ENCODE results near the gene CCDC17.

The CCDC17 gene

DNA sequence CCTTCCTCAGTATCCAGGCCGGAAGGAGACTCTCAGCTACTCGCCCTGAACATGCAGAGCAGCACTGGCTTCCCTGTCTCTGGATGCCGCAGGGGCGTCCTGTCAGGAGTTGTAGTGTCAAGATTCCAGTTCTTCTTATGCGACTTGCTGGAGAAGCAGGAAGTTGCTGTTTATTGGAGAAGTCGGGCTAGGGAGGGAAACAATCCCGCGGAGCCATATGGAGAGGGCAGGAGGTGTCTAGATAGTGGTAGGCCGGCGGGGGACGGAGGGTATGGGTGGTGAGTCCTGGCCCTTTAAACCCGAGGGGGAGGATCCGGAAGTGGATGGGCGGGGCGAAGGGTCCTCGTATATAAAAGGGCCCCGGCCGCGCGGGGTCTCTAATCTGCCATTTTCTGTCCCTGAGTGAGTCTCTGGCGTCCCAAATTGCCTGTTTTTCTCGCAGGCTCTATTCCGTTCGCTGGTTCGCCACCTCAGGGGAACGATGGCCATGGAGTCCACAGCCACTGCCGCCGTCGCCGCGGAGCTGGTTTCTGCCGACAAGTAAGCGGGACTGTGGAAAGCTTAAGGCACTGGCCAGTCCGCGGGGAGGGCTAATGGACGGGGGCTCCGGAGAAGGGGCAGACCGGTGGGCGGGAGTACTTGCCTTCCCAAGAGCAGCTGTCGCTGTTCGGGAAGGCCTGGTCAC lies 40.0 kb downstream of the CCDC17 start, which contains the start of gene NASP:
Gene NASP (plus strand): TSS at position 376 of the 685 bp plus-strand sequence. CDS start 106 bp downstream, at position 482.
- peak; percentile 88 for DNase-seq (ENCODE audit: low spot score)

DNA sequence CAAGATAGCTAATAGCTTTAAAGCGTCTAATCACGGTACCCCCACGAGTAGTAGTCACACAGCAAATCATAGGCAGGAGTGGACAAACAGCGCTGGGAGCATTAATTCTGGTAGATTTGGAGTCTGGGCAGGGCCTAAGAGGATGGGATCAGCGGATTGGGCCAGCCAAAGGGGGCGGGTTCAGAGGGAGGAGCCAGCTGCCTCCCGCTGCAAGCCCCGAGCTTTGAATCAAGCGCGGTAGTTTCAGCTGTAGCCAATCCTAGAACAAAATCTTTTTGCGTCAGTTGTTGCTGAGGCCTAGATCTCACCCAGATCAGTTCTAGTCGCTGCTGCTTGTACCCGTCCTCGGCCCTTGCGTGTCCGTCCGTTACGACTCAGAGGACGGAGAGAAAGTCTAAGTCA lies 40.6 kb downstream of the CCDC17 start:
- peak; percentile 96 for DNase-seq (ENCODE audit: low spot score)

DNA sequence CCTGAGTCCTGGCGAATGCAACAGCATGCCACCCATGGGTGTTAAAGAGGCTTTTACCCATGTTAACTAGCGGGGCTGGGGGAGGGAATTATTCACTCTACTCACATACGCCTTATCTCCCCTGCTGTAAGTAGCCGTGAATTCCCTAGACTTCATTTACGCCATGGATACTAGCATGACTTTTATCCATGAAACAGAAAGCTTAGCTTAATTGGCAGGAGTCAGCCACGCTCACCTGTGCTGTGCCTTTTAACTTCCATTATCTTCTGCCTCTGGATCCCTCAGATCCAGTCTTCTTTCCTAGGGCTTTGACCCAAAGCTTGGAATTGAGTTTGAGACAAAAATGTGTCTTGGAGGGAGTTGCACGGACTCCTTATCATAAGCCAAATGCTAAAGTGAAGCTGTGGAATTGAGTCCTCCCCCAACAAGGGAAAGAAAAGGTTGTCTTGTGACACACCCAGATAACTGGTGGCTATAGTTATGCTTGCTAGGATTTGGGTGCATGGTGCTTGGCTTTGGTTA lies 49.7 kb downstream of the CCDC17 start:
- DNase-seq (ENCODE audit: low spot score) = no peak

GRCh38 chr1:45573231-45573804 lies 50.5 kb downstream of the CCDC17 start:
- DNase-seq (ENCODE audit: low spot score) = no peak

DNA sequence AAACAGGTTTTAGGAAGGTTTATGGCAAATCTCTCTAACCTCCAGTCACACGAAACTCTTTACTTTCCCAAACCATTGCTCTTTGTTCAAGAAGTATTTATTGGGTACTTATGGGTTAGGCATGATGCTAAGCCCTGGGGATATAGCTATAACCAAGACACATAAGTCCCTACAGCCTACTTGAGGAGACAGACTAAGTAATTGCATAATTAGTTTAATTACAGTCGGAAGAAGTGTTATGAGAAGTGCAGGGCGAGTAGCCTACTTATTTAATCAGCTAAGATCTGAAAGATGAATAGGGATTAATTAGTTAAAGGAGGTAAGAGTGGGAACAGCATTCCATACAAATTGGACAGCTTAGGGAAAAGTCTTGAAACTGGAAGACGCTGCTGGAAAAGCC lies 53.2 kb downstream of the CCDC17 start:
- no peak for DNase-seq (ENCODE audit: low spot score)

Small RNA genes within 50 kb of the gene (small RNA-seq; reads per million reads assigned to genes)
- gene AL355480.1 (0 reads per million in 2 experiments), gene AL355480.2 (0 reads per million in 2 experiments), gene AL355480.3 (0 reads per million in 2 experiments), gene AL355480.4 (0 reads per million in 2 experiments)
